Upper lobe of left lung (tissue), 4 donors: Measurements from ENCODE around the gene CMC2.

Experiments
- CTCF ChIP-seq, 6 experiments: fragments of 450-650 bp in 4 of 6; fragments of 200-600 bp in 2 of 6; sonication (generic) in 2 of 6; IDR thresholded peaks; one replicate each; pipeline ENCODE4 v1.5.1; 2016 to 2019; ENCODE audit warnings: antibody characterized with exemption in 6 of 6
- EP300 ChIP-seq, 4 donors: sonication (generic); formaldehyde crosslinking; IDR thresholded peaks; one replicate each; pipeline ENCODE4 v1.5.1; 2017; ENCODE audit warnings: antibody characterized with exemption in 4 of 4, control low read depth in 2 of 4
- POLR2A ChIP-seq, 4 donors: fragments of 450-650 bp; IDR thresholded peaks; one replicate each; pipeline ENCODE4 v1.5.1; 2016 to 2017; ENCODE audit warnings: antibody characterized with exemption in 4 of 4, mild to moderate bottlenecking in 2 of 4
- POLR2AphosphoS5 ChIP-seq, 2 donors: sonication (generic); formaldehyde crosslinking; IDR thresholded peaks; one replicate each; pipeline ENCODE4 v1.5.1; 2017; ENCODE audit warnings: antibody characterized with exemption in 2 of 2

GRCh38 chr16:80923356-80923755, 83.3 kb downstream of the CMC2 start:
- TF ChIP-seq CTCF (IDR thresholded peaks at IDR 0.05) (no peak), POLR2AphosphoS5 (IDR thresholded peaks at IDR 0.05) (no peak), EP300 (IDR thresholded peaks at IDR 0.05) (no peak), POLR2A (IDR thresholded peaks at IDR 0.05) (no peak)
